Hematopoietic multipotent progenitor cell treated with erythropoietin and hydrocortisone succinate and interleukin-3 and kit ligand, for 6 days (in vitro differentiated cells): ENCODE results near the gene NTS.

ENCODE experiments used
- DNase-seq: peaks from one replicate; pipeline ENCODE4 v3.0.0-alpha.2; 2015

The NTS gene

GRCh38 chr12:85923767-85924331, 49.8 kb downstream of the NTS start:
- DNase-seq = peak; percentile 52

GRCh38 chr12:85927166-85927565, 53.1 kb downstream of the NTS start:
- no peak for DNase-seq
